Naive thymus-derived CD4-positive, alpha-beta T cell (primary cell): Measurements from ENCODE around the gene FLII. TPM values are rescaled to one million over a fixed set of nuclear protein-coding genes. Genes with fewer than 3 reads are reported as not detected.

ENCODE experiments used
- ATAC-seq: fragments of 150-1000 bp; cut with Tn5 transposase; 2 replicates; pipeline ENCODE4 v1.10.0; 2021; ENCODE audit warnings: mild to moderate bottlenecking, moderate library complexity
- CTCF ChIA-PET: fragments of 350-600 bp; sonication (Branson Sonifier 250); formaldehyde crosslinking; loops from one replicate; lab custom pipeline; 2021; ENCODE audit warnings: antibody characterized with exemption; lab: Charles Lee
- POLR2A ChIA-PET: fragments of 350-600 bp; sonication (Branson Sonifier 250); formaldehyde crosslinking; loops from one replicate; lab custom pipeline; 2021; ENCODE audit warnings: antibody characterized with exemption, inconsistent platforms; lab: Charles Lee
- DNase-seq, 9 donors: peaks; one replicate each; pipeline versions ENCODE4 v3.0.0 to v3.0.0-alpha.2; 2020 to 2022; ENCODE audit warnings: mixed read lengths in 1 of 9
- H3K27ac ChIP-seq: one replicate; pipeline ENCODE4 v1.7.0; 2013; ENCODE audit warnings: mild to moderate bottlenecking, low read depth, low read length, moderate library complexity
- H3K27me3 ChIP-seq, 2 donors: one replicate each; pipeline ENCODE4 v1.7.0; 2013; ENCODE audit warnings: low read length in 2 of 2, mild to moderate bottlenecking in 2 of 2, moderate library complexity in 2 of 2; ENCODE audit not compliant: control insufficient read depth in 2 of 2, insufficient read depth in 2 of 2
- H3K36me3 ChIP-seq, 3 experiments: 1 replicate in 2 of 3; 2 replicates in 1 of 3; pipeline ENCODE4 v1.7.0; 2013; ENCODE audit warnings: low read length in 3 of 3, mild to moderate bottlenecking in 3 of 3, moderate library complexity in 1 of 3; ENCODE audit not compliant: insufficient read depth in 3 of 3, control insufficient read depth in 2 of 3
- H3K4me1 ChIP-seq, 2 donors: one replicate each; pipeline ENCODE4 v1.7.0; 2013; ENCODE audit warnings: low read length in 2 of 2, mild to moderate bottlenecking in 2 of 2, moderate library complexity in 1 of 2; ENCODE audit not compliant: control insufficient read depth in 2 of 2, insufficient read depth in 2 of 2
- H3K4me3 ChIP-seq: 2 replicates; pipeline ENCODE4 v1.7.0; 2013; ENCODE audit warnings: mild to moderate bottlenecking, low read length
- H3K9me3 ChIP-seq, 3 experiments: 1 replicate in 2 of 3; 2 replicates in 1 of 3; pipeline ENCODE4 v1.7.0; 2013; ENCODE audit warnings: low read length in 3 of 3; ENCODE audit not compliant: control insufficient read depth in 2 of 3
- H3K27ac Mint-ChIP-seq, 9 donors: one replicate each; pipeline ENCODE4 v1.8.0; 2020 to 2022; ENCODE audit warnings: mixed read lengths in 9 of 9, mild to moderate bottlenecking in 8 of 9, moderate library complexity in 5 of 9, inconsistent platforms in 2 of 9
- H3K27me3 Mint-ChIP-seq, 5 donors: one replicate each; pipeline ENCODE4 v1.8.0; 2021 to 2022; ENCODE audit warnings: mixed read lengths in 5 of 5, mild to moderate bottlenecking in 1 of 5
- H3K36me3 Mint-ChIP-seq, 5 donors: one replicate each; pipeline ENCODE4 v1.8.0; 2020 to 2022; ENCODE audit warnings: mixed read lengths in 5 of 5, mild to moderate bottlenecking in 3 of 5, inconsistent platforms in 1 of 5
- H3K4me1 Mint-ChIP-seq, 7 donors: one replicate each; pipeline ENCODE4 v1.8.0; 2020 to 2022; ENCODE audit warnings: mixed read lengths in 7 of 7, mild to moderate bottlenecking in 3 of 7, inconsistent platforms in 1 of 7
- H3K4me3 Mint-ChIP-seq, 10 donors: one replicate each; pipeline ENCODE4 v1.8.0; 2020 to 2022; ENCODE audit warnings: mild to moderate bottlenecking in 10 of 10, mixed read lengths in 10 of 10, moderate library complexity in 6 of 10, inconsistent platforms in 2 of 10
- H3K9me3 Mint-ChIP-seq, 11 donors: one replicate each; pipeline ENCODE4 v1.8.0; 2020 to 2022; ENCODE audit warnings: mixed read lengths in 11 of 11, mild to moderate bottlenecking in 4 of 11, inconsistent platforms in 1 of 11, moderate library complexity in 1 of 11
- intact Hi-C, 2 donors: fragments of 100-400 bp; cut with micrococcal nuclease; formaldehyde crosslinking; loops; one replicate each; pipeline ENCODE4 v1.15.1; 2023
- polyA plus RNA-seq, 2 donors: library from polyadenylated mRNA; unstranded; fragments of 300-500 nt; fragmentation: Illumina TruSeq; gene quantifications; one replicate each; pipeline ENCODE4 v1.2.3, GENCODE V29; 2021
- total RNA-seq, 6 experiments: library from RNA in 5 of 6; stranded (reverse) in 5 of 6; gene quantifications; 1 replicate in 5 of 6; 2 replicates in 1 of 6; pipeline ENCODE4 v1.2.3 and lab custom pipeline; 2021 to 2026

The FLII gene
- total and polyA plus RNA-seq, 7 experiments from 2014 or later: 93.1 to 348 (median 297) TPM

DNA sequence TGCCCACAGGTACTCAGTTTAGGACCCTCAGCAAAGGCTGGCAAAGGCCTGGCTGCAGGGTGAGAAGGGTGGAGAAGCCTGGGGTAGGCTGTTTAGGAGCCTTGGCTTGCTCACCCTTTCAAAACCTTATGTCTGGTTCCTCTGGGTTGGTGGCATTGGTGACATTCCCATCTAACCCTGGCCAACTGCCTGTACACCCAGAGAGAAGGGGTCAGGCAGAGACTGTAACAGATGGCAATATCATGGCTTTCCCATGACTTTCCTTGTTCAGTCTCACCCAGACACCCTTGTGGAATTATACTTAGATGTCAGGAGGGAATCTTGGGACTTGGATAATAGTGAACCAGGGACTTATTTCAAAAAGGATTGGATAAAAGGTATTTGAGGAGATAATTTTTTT lies 51.6 kb downstream of the FLII start:
- peaks cover 0 to 15% (median 4%) of the 10 kb centered on the region in 7 donors for H3K4me1 Mint-ChIP-seq
- H3K9me3 ChIP-seq: no peaks in the 10 kb centered on the region
- H3K27me3 Mint-ChIP-seq: no peaks in the 10 kb centered on the region
- POLR2A ChIA-PET: interaction anchor here (1.4 kb wide), 2 partner anchors 9 kb away, joined by 3 to 4 read pairs; no protein-coding TSS in a partner anchor
- no peaks in the 10 kb centered on the region for H3K9me3 Mint-ChIP-seq
- no peaks in the 10 kb centered on the region for H3K4me1 ChIP-seq
- H3K4me3 Mint-ChIP-seq: no peak overlapping the region
- H3K36me3 ChIP-seq: peaks cover 0 to 80% (median 15%) of the 10 kb centered on the region in 3 experiments
- peaks cover 7 to 33% (median 11%) of the 10 kb centered on the region in 5 donors for H3K36me3 Mint-ChIP-seq
- no peak overlapping the region for H3K27ac ChIP-seq
- no peaks in the 10 kb centered on the region for H3K27me3 ChIP-seq
- CTCF ChIA-PET: no interaction called here
- ATAC-seq: no peak
- no peak overlapping the region for H3K4me3 ChIP-seq
- no peak overlapping the region for H3K27ac Mint-ChIP-seq
- DNase-seq: no peak
- intact Hi-C loops: no loop called here

DNA sequence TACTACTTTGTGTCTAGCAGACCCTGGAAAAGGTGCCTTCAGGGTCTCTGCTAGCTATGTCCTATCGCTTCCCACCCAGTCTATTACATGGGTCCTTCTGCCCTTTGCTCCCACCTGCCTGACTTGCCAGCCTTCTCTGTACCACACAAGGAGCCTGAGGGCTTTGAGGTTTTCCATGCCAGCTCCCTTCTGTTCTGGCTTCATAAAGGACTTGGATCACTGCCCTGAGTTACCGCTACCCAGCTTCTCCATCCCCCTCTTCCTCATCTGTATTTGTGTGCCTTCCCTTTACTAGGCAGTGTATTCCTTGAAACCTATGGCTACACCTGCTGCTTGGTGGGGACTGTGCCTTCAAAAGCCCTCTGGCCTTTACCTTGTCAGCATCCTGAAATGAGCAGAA lies 52.7 kb downstream of the FLII start:
- Histone ChIP-seq H3K4me3 (no peak overlapping the region), H3K4me1 (no peaks in the 10 kb centered on the region), H3K36me3 (peaks cover 0 to 82% (median 15%) of the 10 kb centered on the region in 3 experiments), H3K27me3 (no peaks in the 10 kb centered on the region), H3K27ac (no peak overlapping the region), H3K9me3 (no peaks in the 10 kb centered on the region)
- Mint-ChIP-seq H3K4me3 (no peak overlapping the region), H3K27me3 (no peaks in the 10 kb centered on the region), H3K9me3 (no peaks in the 10 kb centered on the region), H3K36me3 (peaks cover 7 to 33% (median 11%) of the 10 kb centered on the region in 5 donors), H3K27ac (peak overlapping the region in 4 of 9 donors; percentile 9 to 63 (median 46)), H3K4me1 (peaks cover 2 to 15% (median 9%) of the 10 kb centered on the region in 7 donors)
- POLR2A ChIA-PET: interaction anchor here (1.4 to 1.5 kb wide), 2 partner anchors 10 to 20 kb away, joined by 3 to 4 read pairs; no protein-coding TSS in a partner anchor
- no peak for ATAC-seq
- intact Hi-C loops: no loop called here
- CTCF ChIA-PET: no interaction called here
- no peak for DNase-seq

DNA sequence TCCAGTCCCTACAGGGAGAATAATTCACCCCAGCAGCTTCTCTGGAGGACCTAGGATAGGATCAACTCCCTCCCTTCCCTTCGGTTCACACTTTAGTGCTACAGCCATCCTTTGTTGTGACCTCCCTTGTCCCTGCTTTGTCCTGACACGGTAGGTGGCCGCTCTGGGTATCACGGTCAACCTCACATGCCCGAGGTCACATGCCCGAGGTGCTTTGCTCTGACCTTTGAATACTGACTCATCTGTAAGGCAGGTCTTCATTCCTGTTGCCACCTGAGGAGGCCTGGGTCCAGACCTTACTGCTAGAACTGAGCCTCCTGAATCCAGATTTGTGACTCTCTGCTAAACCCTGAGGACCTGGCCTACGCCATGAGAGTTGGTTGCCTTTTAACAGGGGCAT lies 55.2 kb downstream of the FLII start:
- Histone ChIP-seq H3K27me3 (no peaks in the 10 kb centered on the region), H3K4me3 (no peak overlapping the region), H3K27ac (no peak overlapping the region), H3K9me3 (no peaks in the 10 kb centered on the region), H3K36me3 (peaks cover 0 to 79% (median 6%) of the 10 kb centered on the region in 3 experiments), H3K4me1 (peaks cover 0 to 10% of the 10 kb centered on the region in 2 donors)
- POLR2A ChIA-PET: interaction anchor here (1.3 kb wide), 1 partner anchor 10 kb away, joined by 4 read pairs; no protein-coding TSS in a partner anchor
- H3K36me3 Mint-ChIP-seq: peaks cover 0 to 27% (median 4%) of the 10 kb centered on the region in 5 donors
- intact Hi-C loops: no loop called here
- CTCF ChIA-PET: interaction anchor here (1.3 kb wide), 1 partner anchor 60 kb away, joined by 3 read pairs; no protein-coding TSS in a partner anchor
- DNase-seq (no peak), ATAC-seq (no peak)
- peak overlapping the region in 2 of 9 donors; percentile 14 to 79 for H3K27ac Mint-ChIP-seq
- no peaks in the 10 kb centered on the region for H3K27me3 Mint-ChIP-seq
- no peak overlapping the region for H3K4me3 Mint-ChIP-seq
- peaks cover 21 to 31% (median 25%) of the 10 kb centered on the region in 7 donors for H3K4me1 Mint-ChIP-seq
- no peaks in the 10 kb centered on the region for H3K9me3 Mint-ChIP-seq

DNA sequence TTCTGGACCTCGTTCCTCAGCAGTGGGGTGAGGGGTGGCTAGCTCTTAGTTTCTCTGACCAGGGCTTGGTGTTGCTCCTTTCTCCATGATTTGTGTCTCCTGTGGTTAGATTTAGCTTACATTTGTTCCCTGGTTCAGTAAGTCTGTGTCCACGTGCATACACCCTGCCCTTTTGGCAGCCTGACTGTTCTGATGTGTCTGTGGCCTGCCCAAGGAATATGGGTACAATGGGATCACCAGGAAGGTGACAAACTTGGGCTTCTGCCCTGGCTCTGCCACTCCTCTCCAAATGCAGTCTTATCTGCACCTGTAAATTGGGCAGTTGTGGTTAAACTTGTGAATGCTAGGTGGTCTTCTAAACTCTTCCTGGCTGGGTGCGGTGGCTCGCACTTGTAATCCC lies 57.4 kb downstream of the FLII start:
- Histone ChIP-seq H3K27me3 (no peaks in the 10 kb centered on the region), H3K4me3 (no peak overlapping the region), H3K4me1 (peaks cover 5 to 21% of the 10 kb centered on the region in 2 donors), H3K36me3 (peaks cover 0 to 78% (median 3%) of the 10 kb centered on the region in 3 experiments), H3K9me3 (no peaks in the 10 kb centered on the region), H3K27ac (no peak overlapping the region)
- no peak for DNase-seq
- ATAC-seq: no peak
- Mint-ChIP-seq H3K9me3 (no peaks in the 10 kb centered on the region), H3K27me3 (no peaks in the 10 kb centered on the region), H3K36me3 (peaks cover 0 to 25% (median 9%) of the 10 kb centered on the region in 5 donors), H3K4me1 (peaks cover 28 to 53% (median 39%) of the 10 kb centered on the region in 7 donors), H3K27ac (peak overlapping the region in 3 of 9 donors; percentile 21 to 52 (median 22)), H3K4me3 (no peak overlapping the region)
- CTCF ChIA-PET: no interaction called here
- POLR2A ChIA-PET: interaction anchor here (1.6 kb wide), 1 partner anchor 13 kb away, joined by 3 read pairs; no protein-coding TSS in a partner anchor
- intact Hi-C loops: no loop called here

DNA sequence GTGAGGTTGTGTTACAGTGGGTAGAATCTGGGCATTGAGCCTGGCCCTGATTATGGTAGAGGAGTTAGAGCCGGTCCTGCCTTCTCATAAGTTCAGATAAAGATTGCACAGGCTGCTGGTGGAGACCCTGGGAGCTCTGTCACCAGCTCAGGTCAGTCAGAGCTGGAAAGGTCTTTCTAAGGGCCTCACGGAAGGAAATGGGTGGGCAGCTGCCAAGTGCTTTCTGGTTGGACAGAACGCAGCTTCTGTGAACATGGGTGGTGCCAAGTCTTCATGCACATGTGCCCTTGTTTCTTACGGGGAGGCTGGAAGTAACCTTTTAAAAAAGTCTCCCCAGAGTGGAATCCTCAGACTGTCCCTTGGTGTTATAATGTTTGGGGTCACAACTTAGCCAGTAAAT lies 60.0 kb downstream of the FLII start:
- no peaks in the 10 kb centered on the region for H3K27me3 ChIP-seq
- H3K9me3 Mint-ChIP-seq: no peaks in the 10 kb centered on the region
- H3K36me3 Mint-ChIP-seq: peaks cover 5 to 42% (median 14%) of the 10 kb centered on the region in 5 donors
- ChIA-PET POLR2A (interaction anchor here (0.6 to 1.2 kb wide), 2 partner anchors 11 to 16 kb away, joined by 3 read pairs; no protein-coding TSS in a partner anchor), CTCF (interaction anchor here (0.9 kb wide), 1 partner anchor 56 kb away, joined by 3 read pairs; no protein-coding TSS in a partner anchor)
- H3K4me1 Mint-ChIP-seq: peaks cover 43 to 76% (median 62%) of the 10 kb centered on the region in 7 donors
- H3K9me3 ChIP-seq: no peaks in the 10 kb centered on the region
- no peak for ATAC-seq
- intact Hi-C loops: no loop called here
- H3K27me3 Mint-ChIP-seq: no peaks in the 10 kb centered on the region
- peaks cover 10 to 22% of the 10 kb centered on the region in 2 donors for H3K4me1 ChIP-seq
- peak overlapping the region in 8 of 9 donors; percentile 10 to 83 (median 56) for H3K27ac Mint-ChIP-seq
- no peak overlapping the region for H3K27ac ChIP-seq
- peak overlapping the region in 1 of 10 donors; percentile 29 for H3K4me3 Mint-ChIP-seq
- peaks cover 0 to 70% (median 0%) of the 10 kb centered on the region in 3 experiments for H3K36me3 ChIP-seq
- DNase-seq: no peak
- H3K4me3 ChIP-seq: no peak overlapping the region

DNA sequence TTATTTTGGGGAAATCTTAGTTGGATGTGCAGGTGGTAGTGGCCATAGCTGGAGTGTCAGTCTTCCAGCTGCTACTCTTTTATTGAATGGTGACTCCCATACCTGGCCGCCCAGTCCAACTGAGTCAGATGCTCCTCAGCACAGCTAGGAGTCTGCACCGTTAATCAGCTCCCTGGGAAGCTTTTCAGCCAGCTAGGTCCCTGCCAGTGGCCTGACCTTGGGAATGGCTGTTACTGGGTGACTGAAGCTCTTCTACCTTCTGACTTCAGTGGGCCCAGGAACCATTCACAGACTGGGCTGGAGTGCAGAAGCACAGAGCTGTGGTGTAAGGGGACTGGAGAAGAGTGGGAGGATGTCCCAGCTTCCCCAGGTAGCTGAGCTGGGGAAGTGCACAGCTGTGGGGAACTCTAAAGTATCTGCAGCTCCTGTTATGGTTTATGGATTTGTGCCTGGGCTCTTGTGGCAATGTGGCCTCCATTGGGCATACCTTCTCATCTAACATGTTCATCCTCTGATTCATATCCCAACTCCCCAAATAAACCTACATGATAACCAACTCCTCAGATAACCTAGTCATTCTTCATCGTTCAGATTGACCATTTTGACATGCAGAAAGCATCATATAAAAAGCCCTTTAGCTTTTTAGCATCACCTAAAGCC lies 60.9 kb downstream of the FLII start:
- POLR2A ChIA-PET: interaction anchor here (0.9 to 1.3 kb wide), 3 partner anchors 9 to 16 kb away, joined by 3 to 4 read pairs (median 4); partner anchors contain the start of gene ALKBH5
- Mint-ChIP-seq H3K36me3 (peaks cover 5 to 39% (median 14%) of the 10 kb centered on the region in 5 donors), H3K4me3 (peak overlapping the region in 3 of 10 donors; percentile 19 to 38 (median 29)), H3K27me3 (no peaks in the 10 kb centered on the region), H3K4me1 (peaks cover 39 to 82% (median 63%) of the 10 kb centered on the region in 7 donors), H3K9me3 (no peaks in the 10 kb centered on the region), H3K27ac (peak overlapping the region in 6 of 9 donors; percentile 33 to 83 (median 62))
- H3K4me3 ChIP-seq: no peak overlapping the region
- no peak for ATAC-seq
- no peak for DNase-seq
- no peak overlapping the region for H3K27ac ChIP-seq
- H3K27me3 ChIP-seq: no peaks in the 10 kb centered on the region
- H3K4me1 ChIP-seq: peaks cover 10 to 22% of the 10 kb centered on the region in 2 donors
- intact Hi-C loops: no loop called here
- peaks cover 0 to 64% (median 0%) of the 10 kb centered on the region in 3 experiments for H3K36me3 ChIP-seq
- CTCF ChIA-PET: interaction anchor here (0.5 to 1.1 kb wide), 2 partner anchors 26 to 1427 kb away, joined by 3 to 4 read pairs; no protein-coding TSS in a partner anchor
- no peaks in the 10 kb centered on the region for H3K9me3 ChIP-seq
